Left lobe of liver (tissue), 2 donors: ENCODE measurements around the gene USP7. TPM values are rescaled to one million over a fixed set of nuclear protein-coding genes. Genes with fewer than 3 reads are reported as not detected.
"Not testable (repeated sequence)": the region's sequence is repeated elsewhere in the genome, so short reads cannot be mapped to it uniquely, and the experiment has no call there.

Experiments used
- ATAC-seq: fragments of 200-7000 bp; cut with Tn5 transposase; one replicate; pipeline ENCODE4 v1.9.1; 2020; ENCODE audit warnings: mild to moderate bottlenecking, moderate library complexity
- DNase-seq: peaks from one replicate; pipeline ENCODE4 v3.0.0-alpha.2; 2020; ENCODE audit warnings: low spot score
- total RNA-seq: library from RNA; stranded (reverse); gene quantifications from one replicate; pipeline ENCODE4 v1.2.1, GENCODE V29; 2021
- donor health status: DM: no; HTN: no; CAD: no; lungs with moderate emphysema.
- donor health status: DM: no; HTN: yes; CAD: no.

Gene USP7
- 44.3 TPM for total RNA-seq

- peak; percentile 93 for ATAC-seq
- peak; percentile 93 for DNase-seq
Measured at GRCh38 chr16:8963821-8964441, at the start of gene USP7. TSS of gene USP7 (minus strand) at chr16:8963906. CDS start at chr16:8963285, 621 bp downstream.

- ATAC-seq (no peak), DNase-seq (no peak)
Measured at GRCh38 chr16:9013508-9013864, 49.8 kb upstream of the USP7 start.

- ATAC-seq (no peak), DNase-seq (no peak)
Measured at GRCh38 chr16:9012848-9013507, 49.3 kb upstream of the USP7 start.

GRCh38 chr16:9012330-9012729 is 48.6 kb upstream of the USP7 start:
- DNase-seq (no peak), ATAC-seq (no peak)

- peak; percentile 74 for DNase-seq
- ATAC-seq, result peak; percentile 99
Measured at GRCh38 chr16:9008601-9009260, 45.0 kb upstream of the USP7 start.

- ATAC-seq (no peak), DNase-seq (no peak)
Measured at GRCh38 chr16:9007177-9007794, 43.6 kb upstream of the USP7 start.

GRCh38 chr16:9004183-9004582 is 40.5 kb upstream of the USP7 start:
- ATAC-seq (no peak), DNase-seq (no peak)

- no peak for ATAC-seq
Measured at GRCh38 chr16:9003763-9004162, 40.1 kb upstream of the USP7 start.

GRCh38 chr16:9003322-9003721 is 39.6 kb upstream of the USP7 start:
- ATAC-seq (no peak), DNase-seq (no peak)

More at GRCh38 chr16:9003763-9004162, 40.1 kb upstream of the USP7 start:
- DNase-seq, result no peak

GRCh38 chr16:9002042-9002441 is 38.3 kb upstream of the USP7 start:
- ATAC-seq, result no peak
- DNase-seq, result no peak

- no peak for ATAC-seq
- no peak for DNase-seq
Measured at GRCh38 chr16:9000664-9001063, 37.0 kb upstream of the USP7 start.

GRCh38 chr16:8999800-9000199 is 36.1 kb upstream of the USP7 start:
- ATAC-seq (no peak), DNase-seq (no peak)

GRCh38 chr16:8998108-8998507 is 34.4 kb upstream of the USP7 start:
- ATAC-seq (no peak), DNase-seq (no peak)

- no peak for DNase-seq
- no peak for ATAC-seq
Measured at GRCh38 chr16:8996891-8997290, 33.2 kb upstream of the USP7 start.

GRCh38 chr16:8990445-8990844 is 26.7 kb upstream of the USP7 start:
- no peak for DNase-seq
- no peak for ATAC-seq

GRCh38 chr16:8989099-8989878 is 25.6 kb upstream of the USP7 start:
- DNase-seq (no peak), ATAC-seq (peak; percentile 34)

GRCh38 chr16:8986818-8987191 is 23.1 kb upstream of the USP7 start:
- DNase-seq (no peak), ATAC-seq (no peak)

- ATAC-seq (no peak), DNase-seq (no peak)
Measured at GRCh38 chr16:8986111-8986510, 22.4 kb upstream of the USP7 start.

GRCh38 chr16:8982816-8983215 is 19.1 kb upstream of the USP7 start:
- DNase-seq (no peak), ATAC-seq (no peak)

- ATAC-seq, DNase-seq: not testable (repeated sequence)
Measured at GRCh38 chr16:8981901-8982300, 18.2 kb upstream of the USP7 start.

- not testable (repeated sequence) for ATAC-seq, DNase-seq
Measured at GRCh38 chr16:8976189-8976588, 12.5 kb upstream of the USP7 start.
